A673 (cell line): ENCODE results near the gene RIMS3.

Experiments
- CTCF ChIP-seq: fragments of 300-800, 200-600 bp; sonication (generic); conservative IDR thresholded peaks from 2 replicates; pipeline ENCODE4 v1.5.1; 2017; ENCODE audit warnings: low read depth, mild to moderate bottlenecking, antibody characterized with exemption, low read length, moderate library complexity, mixed read lengths
- EZH2 ChIP-seq: fragments of 200-600 bp; sonication (generic); IDR thresholded peaks from 2 replicates; pipeline ENCODE4 v1.6.1; 2017; ENCODE audit warnings: borderline replicate concordance, low read depth, mild to moderate bottlenecking, mixed read lengths, antibody characterized with exemption, low read length; ENCODE audit not compliant: poor library complexity, severe bottlenecking

- no peak for TF ChIP-seq CTCF
- no peak for TF ChIP-seq EZH2
Measured at GRCh38 chr1:40676501-40676900, 11.0 kb upstream of the RIMS3 start.
